Activated CD4-positive, alpha-beta T cell treated with anti-CD3 and anti-CD28 coated beads for 36 hours (primary cell): ENCODE data around the gene FOXN1. TPM values are rescaled to one million over a fixed set of nuclear protein-coding genes. Genes with fewer than 3 reads are reported as not detected.

Experiments
- ATAC-seq: fragments of 200-7000 bp; cut with Tn5 transposase; one replicate; pipeline ENCODE4 v1.10.0; 2021; ENCODE audit warnings: mild to moderate bottlenecking, moderate library complexity
- CTCF ChIA-PET: fragments of 350-600 bp; sonication (Branson Sonifier 250); formaldehyde crosslinking; loops from one replicate; lab custom pipeline; 2021; ENCODE audit warnings: antibody characterized with exemption; lab: Charles Lee
- POLR2A ChIA-PET: fragments of 350-600 bp; sonication (Branson Sonifier 250); formaldehyde crosslinking; loops from one replicate; lab custom pipeline; 2021; ENCODE audit warnings: antibody characterized with exemption, inconsistent platforms; lab: Charles Lee
- DNase-seq: peaks from one replicate; pipeline ENCODE4 v3.0.0-alpha.2; 2020
- H3K27ac Mint-ChIP-seq: one replicate; pipeline ENCODE4 v1.8.0; 2021; ENCODE audit warnings: mixed read lengths
- H3K27me3 Mint-ChIP-seq: one replicate; pipeline ENCODE4 v1.8.0; 2021; ENCODE audit warnings: mixed read lengths
- H3K36me3 Mint-ChIP-seq: one replicate; pipeline ENCODE4 v1.8.0; 2021; ENCODE audit warnings: low read depth, mixed read lengths
- H3K4me1 Mint-ChIP-seq: one replicate; pipeline ENCODE4 v1.8.0; 2021; ENCODE audit warnings: mixed read lengths
- H3K4me3 Mint-ChIP-seq: one replicate; pipeline ENCODE4 v1.8.0; 2021; ENCODE audit warnings: mild to moderate bottlenecking, moderate library complexity, mixed read lengths
- H3K9me3 Mint-ChIP-seq: one replicate; pipeline ENCODE4 v1.8.0; 2021; ENCODE audit warnings: low read depth, mixed read lengths
- intact Hi-C, 2 experiments: fragments of 100-400 bp; cut with DNase I in 1 of 2; cut with micrococcal nuclease in 1 of 2; formaldehyde crosslinking; loops; one replicate each; pipeline versions ENCODE4 v1.14.2 to v1.15.1; 2022 to 2024; cut with DNase I, micrococcal nuclease
- total RNA-seq, 2 experiments: library from RNA; stranded (reverse); gene quantifications; one replicate each; pipeline ENCODE4 v1.2.3, GENCODE V29; 2021

Gene FOXN1
- total RNA-seq, 2 experiments from 2014 or later, result not detected

DNA sequence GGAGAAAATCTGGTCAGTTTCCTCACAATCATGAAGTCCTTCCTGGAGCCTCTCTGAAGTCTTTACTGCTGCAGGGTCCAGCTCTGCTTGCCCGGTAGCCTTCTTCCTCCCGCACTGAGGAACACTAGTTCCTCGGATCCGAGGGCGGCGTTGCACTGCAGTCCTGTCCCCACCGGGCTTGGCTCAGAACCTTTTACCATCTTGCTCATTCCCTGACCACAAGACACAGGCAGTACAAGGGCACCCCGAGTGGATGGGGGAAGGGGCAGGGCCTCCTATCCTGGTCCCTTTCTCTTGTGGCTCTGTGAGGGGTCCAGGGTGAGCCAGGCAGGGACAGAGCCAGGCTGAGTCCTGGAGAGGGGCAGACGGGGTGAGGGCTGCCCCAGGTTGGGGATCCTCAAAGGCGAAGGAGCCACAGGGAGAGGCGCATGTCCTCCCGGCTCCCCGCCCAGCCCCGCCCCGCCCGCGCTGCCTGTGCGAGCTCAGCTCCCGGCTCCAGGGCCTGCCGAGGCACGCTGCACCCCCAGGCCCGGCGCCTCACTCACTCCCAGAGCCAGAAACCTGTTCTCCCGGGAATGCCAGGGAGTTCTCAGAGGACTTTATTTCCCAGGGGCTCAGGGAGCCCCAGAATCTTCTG is 1.5 kb downstream of the FOXN1 start:
- no peak for ATAC-seq
- intact Hi-C loops, result no loop called here
- POLR2A ChIA-PET, result no interaction called here

GRCh38 chr17:28508211-28508724 is 2.1 kb downstream of the FOXN1 start:
- no peak for ATAC-seq
- intact Hi-C loops, result no loop called here

More for the DNA sequence above, 1.5 kb downstream of the FOXN1 start:
- Mint-ChIP-seq H3K27me3 (peaks cover 13% of the 10 kb centered on the region), H3K27ac (no peak overlapping the region), H3K36me3 (no peaks in the 10 kb centered on the region), H3K4me3 (no peak overlapping the region), H3K9me3 (no peaks in the 10 kb centered on the region), H3K4me1 (no peaks in the 10 kb centered on the region)
- CTCF ChIA-PET, result no interaction called here
- DNase-seq, result no peak

DNA sequence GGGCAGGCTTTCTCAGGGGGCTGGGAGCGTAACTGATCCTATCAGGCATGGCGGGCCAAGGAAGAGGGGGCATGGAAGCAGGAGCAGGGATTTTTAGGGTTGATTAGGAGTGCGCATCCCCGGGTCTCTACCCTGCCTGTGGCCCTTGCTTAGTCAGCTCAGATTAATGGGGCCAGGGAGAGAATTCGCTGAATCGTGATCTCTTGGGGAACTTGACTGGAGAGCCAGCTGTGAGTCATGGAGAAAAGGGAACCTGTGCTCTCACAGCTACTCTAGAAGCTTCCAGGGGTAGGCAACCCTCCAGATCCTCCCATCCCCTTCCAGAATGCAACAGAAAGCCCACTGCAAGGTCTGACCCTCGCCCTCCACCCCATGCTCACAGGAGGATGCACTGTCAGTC is 3.6 kb downstream of the FOXN1 start:
- POLR2A ChIA-PET, result no interaction called here
- intact Hi-C loops, result no loop called here
- Mint-ChIP-seq H3K4me3 (no peak overlapping the region), H3K9me3 (no peaks in the 10 kb centered on the region), H3K4me1 (no peaks in the 10 kb centered on the region), H3K36me3 (no peaks in the 10 kb centered on the region), H3K27me3 (peaks cover 19% of the 10 kb centered on the region), H3K27ac (no peak overlapping the region)
- CTCF ChIA-PET, result no interaction called here
- ATAC-seq, result no peak
- DNase-seq, result no peak

More at GRCh38 chr17:28508211-28508724, 2.1 kb downstream of the FOXN1 start:
- no peaks in the 10 kb centered on the region for H3K9me3 Mint-ChIP-seq
- H3K36me3 Mint-ChIP-seq, result no peaks in the 10 kb centered on the region
- CTCF ChIA-PET, result no interaction called here
- peaks cover 14% of the 10 kb centered on the region for H3K27me3 Mint-ChIP-seq
- H3K4me1 Mint-ChIP-seq, result no peaks in the 10 kb centered on the region
- DNase-seq, result no peak
- H3K4me3 Mint-ChIP-seq, result no peak overlapping the region
- POLR2A ChIA-PET, result no interaction called here
- no peak overlapping the region for H3K27ac Mint-ChIP-seq

DNA sequence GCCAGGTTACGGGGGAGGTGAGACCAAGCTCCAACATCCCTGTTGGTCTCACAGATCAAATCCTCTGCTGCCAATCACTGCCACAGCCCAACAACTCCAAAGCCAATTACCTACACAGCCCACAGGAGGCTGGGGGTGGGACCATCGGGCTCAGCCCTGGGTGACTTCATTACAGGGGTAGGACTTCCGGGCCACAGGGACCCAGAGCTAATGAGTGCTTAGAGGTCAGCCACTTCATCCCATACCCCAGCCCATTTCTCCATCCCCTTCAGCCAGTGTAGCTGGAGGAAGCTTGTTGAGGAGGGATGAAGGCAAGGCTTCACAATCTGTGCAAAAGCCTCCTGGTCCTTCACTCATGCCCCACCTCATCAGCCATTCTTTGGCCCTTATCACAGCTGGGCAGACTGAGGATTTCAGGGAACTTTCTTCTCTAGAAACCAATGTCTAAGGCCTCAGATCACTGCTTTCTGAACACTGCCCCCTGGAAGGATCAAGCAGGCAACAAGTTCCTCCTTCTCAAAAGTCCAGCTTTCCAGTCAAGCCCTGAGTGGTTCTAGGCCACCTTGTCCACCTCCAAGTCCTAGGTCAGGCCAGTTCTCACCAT is 5.8 kb downstream of the FOXN1 start:
- H3K9me3 Mint-ChIP-seq, result no peaks in the 10 kb centered on the region
- no peak overlapping the region for H3K27ac Mint-ChIP-seq
- no peaks in the 10 kb centered on the region for H3K4me1 Mint-ChIP-seq
- ChIA-PET POLR2A (no interaction called here), CTCF (interaction anchor here (1.8 kb wide), 1 partner anchor 9 kb away, joined by 5 read pairs; no protein-coding TSS in a partner anchor)
- ATAC-seq, result no peak
- no peaks in the 10 kb centered on the region for H3K36me3 Mint-ChIP-seq
- H3K4me3 Mint-ChIP-seq, result no peak overlapping the region
- H3K27me3 Mint-ChIP-seq, result peaks cover 19% of the 10 kb centered on the region
- no peak for DNase-seq
- intact Hi-C loops, result no loop called here

DNA sequence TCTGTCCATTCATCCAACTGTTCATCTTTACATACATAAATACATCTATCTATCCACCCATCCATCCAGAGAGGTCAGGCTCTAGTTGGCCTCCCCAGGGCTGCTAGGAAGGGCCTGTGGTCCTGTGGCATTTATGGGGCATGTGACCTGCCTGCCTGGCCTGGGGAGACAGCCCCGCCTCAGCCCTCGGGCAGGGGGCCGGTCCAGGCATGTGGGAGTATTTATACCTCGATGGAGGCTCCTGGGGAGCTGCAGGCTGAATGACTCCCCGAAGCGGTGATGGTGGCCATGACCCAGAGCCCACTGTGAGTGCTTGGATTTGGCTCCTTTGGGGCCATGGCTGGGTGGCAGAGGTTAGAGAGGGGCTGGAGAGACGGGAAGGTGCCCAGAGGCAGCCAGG is 7.3 kb downstream of the FOXN1 start:
- Mint-ChIP-seq H3K27ac (no peak overlapping the region), H3K36me3 (no peaks in the 10 kb centered on the region), H3K4me1 (no peaks in the 10 kb centered on the region), H3K27me3 (peaks cover 13% of the 10 kb centered on the region), H3K4me3 (no peak overlapping the region), H3K9me3 (no peaks in the 10 kb centered on the region)
- ATAC-seq (no peak), DNase-seq (no peak)
- intact Hi-C loops, result no loop called here
- CTCF ChIA-PET, result interaction anchor here (1.1 kb wide), 1 partner anchor 16 kb away, joined by 3 read pairs; no protein-coding TSS in a partner anchor
- POLR2A ChIA-PET, result no interaction called here

- intact Hi-C loops, result no loop called here
- no peaks in the 10 kb centered on the region for H3K9me3 Mint-ChIP-seq
- H3K4me1 Mint-ChIP-seq, result no peaks in the 10 kb centered on the region
- peaks cover 9% of the 10 kb centered on the region for H3K27me3 Mint-ChIP-seq
- ATAC-seq, result no peak
- no peaks in the 10 kb centered on the region for H3K36me3 Mint-ChIP-seq
- CTCF ChIA-PET, result interaction anchor here (0.9 kb wide), 1 partner anchor 451 kb away, joined by 3 read pairs; no protein-coding TSS in a partner anchor
- DNase-seq, result no peak
- no peak overlapping the region for H3K27ac Mint-ChIP-seq
- no peak overlapping the region for H3K4me3 Mint-ChIP-seq
- POLR2A ChIA-PET, result no interaction called here
Observed at GRCh38 chr17:28514561-28515002, 8.4 kb downstream of the FOXN1 start.

DNA sequence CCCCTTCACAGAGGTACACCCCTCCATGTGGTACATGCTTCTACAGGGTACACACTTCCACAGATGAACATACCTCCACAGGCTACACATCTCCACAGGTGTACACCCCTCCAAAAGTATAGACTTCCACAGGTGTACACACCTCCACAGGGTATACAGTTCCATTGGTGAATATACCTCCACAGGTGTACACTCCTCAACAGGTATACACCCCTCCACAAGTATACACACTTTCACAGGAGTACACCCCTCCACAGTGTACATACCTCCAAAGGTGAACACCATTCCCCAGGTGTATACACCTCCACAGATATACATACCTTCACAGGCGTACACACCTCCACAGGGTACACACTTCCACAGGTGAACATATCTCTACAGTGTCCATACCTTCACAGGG is 9.4 kb downstream of the FOXN1 start:
- Mint-ChIP-seq H3K27ac (no peak overlapping the region), H3K36me3 (no peaks in the 10 kb centered on the region), H3K4me3 (no peak overlapping the region), H3K4me1 (no peaks in the 10 kb centered on the region), H3K9me3 (no peaks in the 10 kb centered on the region), H3K27me3 (peaks cover 6% of the 10 kb centered on the region)
- intact Hi-C loops, result no loop called here
- CTCF ChIA-PET, result no interaction called here
- ATAC-seq (no peak), DNase-seq (no peak)
- POLR2A ChIA-PET, result no interaction called here

DNA sequence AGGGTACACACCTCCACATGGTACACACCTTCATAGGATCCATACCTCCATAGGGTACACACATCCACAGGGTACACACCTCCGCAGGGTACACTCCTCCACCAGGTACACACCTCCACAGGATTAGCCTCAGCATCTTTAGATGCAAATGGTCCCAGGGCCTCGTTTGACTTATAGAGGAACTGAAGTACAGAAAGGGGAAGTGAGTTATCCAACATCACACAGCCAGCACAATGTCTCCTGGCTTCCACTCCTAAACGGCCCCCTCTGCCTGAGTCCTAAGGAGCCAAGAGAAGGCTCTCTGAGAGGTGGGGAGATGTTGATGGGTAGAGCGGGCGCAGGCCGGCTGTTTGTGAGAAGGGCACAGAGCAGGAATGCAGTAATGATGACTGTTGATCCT is 12.0 kb downstream of the FOXN1 start:
- ATAC-seq, result no peak
- POLR2A ChIA-PET, result no interaction called here

DNA sequence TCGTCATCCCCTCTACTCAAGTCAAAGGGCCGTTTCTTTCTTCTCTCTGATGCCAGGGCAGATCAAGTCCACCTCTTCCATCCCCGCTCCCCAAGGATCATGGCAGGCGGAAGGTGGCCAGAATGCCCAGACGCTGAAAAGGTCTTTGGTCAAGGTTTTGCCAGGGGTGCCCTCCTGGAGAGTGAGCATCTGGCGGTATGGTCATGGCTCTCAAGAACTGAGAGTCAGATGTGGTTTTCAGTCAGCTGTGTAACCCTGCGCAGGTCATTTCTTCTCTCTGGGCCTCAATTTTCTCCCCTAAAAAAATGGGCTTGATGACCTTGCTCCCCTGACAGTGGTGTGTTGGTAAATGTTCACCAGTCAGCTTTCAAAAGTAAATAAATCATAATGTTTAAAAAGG is 12.4 kb downstream of the FOXN1 start:
- ChIA-PET CTCF (no interaction called here), POLR2A (no interaction called here)
- H3K4me3 Mint-ChIP-seq, result no peak overlapping the region
- no peaks in the 10 kb centered on the region for H3K9me3 Mint-ChIP-seq
- peaks cover 3% of the 10 kb centered on the region for H3K27me3 Mint-ChIP-seq
- H3K36me3 Mint-ChIP-seq, result no peaks in the 10 kb centered on the region
- H3K4me1 Mint-ChIP-seq, result no peaks in the 10 kb centered on the region
- no peak overlapping the region for H3K27ac Mint-ChIP-seq
- DNase-seq (no peak), ATAC-seq (no peak)
- intact Hi-C loops, result no loop called here

More for the DNA sequence above, 12.0 kb downstream of the FOXN1 start:
- H3K27me3 Mint-ChIP-seq, result peaks cover 6% of the 10 kb centered on the region
- no peaks in the 10 kb centered on the region for H3K9me3 Mint-ChIP-seq
- no peak for DNase-seq
- intact Hi-C loops, result no loop called here
- CTCF ChIA-PET, result no interaction called here
- H3K27ac Mint-ChIP-seq, result no peak overlapping the region
- no peaks in the 10 kb centered on the region for H3K36me3 Mint-ChIP-seq
- H3K4me3 Mint-ChIP-seq, result no peak overlapping the region
- no peaks in the 10 kb centered on the region for H3K4me1 Mint-ChIP-seq

GRCh38 chr17:28519236-28519635 is 13.1 kb downstream of the FOXN1 start:
- ChIA-PET CTCF (interaction anchor here (0.8 kb wide), 1 partner anchor 17 kb away, joined by 3 read pairs; no protein-coding TSS in a partner anchor), POLR2A (no interaction called here)
- H3K9me3 Mint-ChIP-seq, result no peaks in the 10 kb centered on the region
- H3K36me3 Mint-ChIP-seq, result no peaks in the 10 kb centered on the region
- intact Hi-C loops, result no loop called here
- no peak overlapping the region for H3K4me3 Mint-ChIP-seq
- no peak overlapping the region for H3K27ac Mint-ChIP-seq
- H3K4me1 Mint-ChIP-seq, result no peaks in the 10 kb centered on the region
- no peaks in the 10 kb centered on the region for H3K27me3 Mint-ChIP-seq
- ATAC-seq, result no peak
- DNase-seq, result no peak

- Mint-ChIP-seq H3K9me3 (no peaks in the 10 kb centered on the region), H3K27ac (no peak overlapping the region), H3K36me3 (no peaks in the 10 kb centered on the region), H3K4me1 (no peaks in the 10 kb centered on the region), H3K4me3 (no peak overlapping the region), H3K27me3 (no peaks in the 10 kb centered on the region)
- DNase-seq (no peak), ATAC-seq (no peak)
- ChIA-PET CTCF (interaction anchor here (0.6 kb wide), 1 partner anchor 25 kb away, joined by 3 read pairs; no protein-coding TSS in a partner anchor), POLR2A (no interaction called here)
- intact Hi-C loops, result no loop called here
Observed at GRCh38 chr17:28520687-28521086, 14.5 kb downstream of the FOXN1 start.
